IPS-18c (cell line): ENCODE measurements around the gene GABBR2.

Experiments used
- H3K4me3 ChIP-seq: 2 replicates; pipeline ENCODE4 v1.7.0; 2013; ENCODE audit warnings: low read depth, mild to moderate bottlenecking, low read length, moderate library complexity; ENCODE audit not compliant: insufficient read depth
- H3K9me3 ChIP-seq: one replicate; pipeline ENCODE4 v1.6.1; 2013; ENCODE audit warnings: mild to moderate bottlenecking, low read length, moderate library complexity; ENCODE audit not compliant: control insufficient read depth, insufficient read depth

Gene GABBR2

DNA sequence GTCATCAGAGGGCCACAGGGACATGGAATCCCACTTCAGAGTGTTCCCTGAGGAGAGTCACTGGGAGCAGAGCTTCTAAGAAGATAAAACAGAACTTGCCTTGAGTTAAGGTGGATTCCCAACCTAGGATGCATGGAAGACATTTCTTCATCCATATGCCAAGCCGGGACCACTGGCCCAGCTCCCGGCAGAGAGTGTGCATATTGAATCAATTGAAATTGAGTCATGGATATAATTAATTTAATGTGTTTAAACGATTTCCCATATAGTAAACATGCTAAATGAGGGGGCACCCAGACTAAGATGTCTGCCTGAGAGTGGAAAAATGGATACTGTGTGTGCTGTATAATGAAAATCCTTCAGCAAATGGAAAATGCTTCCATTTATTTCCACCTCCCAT, 258.9 kb downstream of the GABBR2 start:
- Histone ChIP-seq H3K9me3 (peaks cover 5% of the 10 kb centered on the region), H3K4me3 (no peak overlapping the region)

- no peak overlapping the region for H3K4me3 ChIP-seq
- H3K9me3 ChIP-seq, result peaks cover 5% of the 10 kb centered on the region
These were observed 263.2 kb downstream of the GABBR2 start for GRCh38 chr9:98445576-98445975.

GRCh38 chr9:98444601-98445000, 264.1 kb downstream of the GABBR2 start:
- no peak overlapping the region for H3K4me3 ChIP-seq
- H3K9me3 ChIP-seq, result peaks cover 3% of the 10 kb centered on the region

- Histone ChIP-seq H3K4me3 (no peak overlapping the region), H3K9me3 (peaks cover 3% of the 10 kb centered on the region)
These were observed 266.2 kb downstream of the GABBR2 start for GRCh38 chr9:98442541-98442940.

DNA sequence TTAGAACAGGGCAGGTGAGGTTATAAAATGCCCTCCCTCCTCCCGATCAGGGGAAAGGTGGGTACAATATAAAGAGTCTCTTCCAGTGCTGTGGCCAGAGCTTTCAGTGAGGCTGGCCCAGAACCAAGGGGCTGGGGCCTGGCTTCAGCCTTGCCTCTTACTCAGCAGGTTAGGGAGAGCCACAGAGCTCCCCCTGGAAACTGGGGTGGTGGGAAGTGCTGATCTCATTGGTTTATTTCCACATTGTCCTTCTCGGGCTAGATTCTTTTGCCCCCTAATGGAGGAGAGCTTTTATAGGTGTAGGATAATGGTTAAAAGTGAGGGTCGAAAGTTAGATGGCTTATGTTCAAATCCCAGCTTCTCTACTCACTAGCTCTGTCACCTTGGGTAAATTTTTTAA, 266.6 kb downstream of the GABBR2 start:
- Histone ChIP-seq H3K9me3 (peaks cover 3% of the 10 kb centered on the region), H3K4me3 (no peak overlapping the region)

DNA sequence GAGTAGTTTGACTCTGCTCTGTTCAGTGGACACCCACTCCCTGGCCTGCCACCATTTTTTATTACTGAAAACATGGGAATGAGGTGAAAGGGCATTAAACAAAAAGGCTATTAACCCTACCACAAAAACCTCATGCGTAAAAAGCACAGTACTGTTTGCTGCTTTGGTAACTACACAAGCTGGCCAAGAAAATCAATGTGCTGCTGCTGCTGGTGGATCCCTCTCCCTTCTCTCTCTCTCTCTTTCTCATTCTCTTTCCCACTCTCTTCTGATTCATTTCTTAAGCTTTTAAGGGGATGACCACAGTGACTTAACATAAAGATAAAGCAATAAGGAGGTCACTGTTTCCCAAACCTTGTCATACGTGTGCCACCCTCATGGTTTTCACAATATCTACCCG, 270.1 kb downstream of the GABBR2 start:
- H3K4me3 ChIP-seq, result no peak overlapping the region
- no peaks in the 10 kb centered on the region for H3K9me3 ChIP-seq

DNA sequence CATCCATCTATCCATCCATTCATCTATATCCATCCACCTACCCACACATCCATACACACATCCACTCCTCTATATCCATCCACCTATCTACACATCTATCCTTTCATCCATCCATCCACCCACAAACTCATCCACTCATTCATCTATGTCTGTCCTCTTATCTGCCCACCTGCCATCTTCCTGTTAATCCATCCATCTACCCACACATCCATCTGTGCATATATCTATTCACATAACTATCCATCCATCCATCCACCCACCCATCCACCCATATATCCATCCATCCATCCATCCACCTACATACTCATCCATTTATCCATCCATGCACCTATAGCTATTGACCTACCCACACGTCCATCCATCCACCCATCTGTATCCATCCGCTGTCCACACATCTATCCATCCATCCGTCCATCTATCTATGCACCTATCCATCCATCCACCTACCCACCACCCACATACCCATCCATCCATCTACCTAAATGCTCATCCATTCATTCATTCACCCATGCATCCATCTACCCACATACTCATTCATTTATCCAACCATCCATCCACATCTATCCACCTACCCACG, 271.2 kb downstream of the GABBR2 start:
- Histone ChIP-seq H3K4me3 (no peak overlapping the region), H3K9me3 (no peaks in the 10 kb centered on the region)

DNA sequence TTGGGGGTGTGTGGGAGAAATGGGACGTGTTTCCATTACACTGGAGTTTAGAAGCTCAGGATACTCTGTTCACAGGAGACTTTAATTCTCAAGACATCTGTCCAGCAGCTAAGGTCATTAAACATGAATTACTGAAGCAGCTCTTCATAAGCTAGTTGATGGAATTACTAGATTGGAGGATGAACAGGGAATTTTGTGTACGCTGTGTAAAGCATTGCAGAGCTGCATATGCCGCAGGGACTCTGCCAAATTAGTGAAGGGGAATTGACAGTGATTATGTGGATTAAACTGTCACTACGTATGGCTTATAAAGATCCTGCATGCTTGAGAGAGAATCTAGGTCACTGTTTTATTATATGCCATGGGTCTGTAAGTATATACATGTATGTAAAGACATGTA, 275.8 kb downstream of the GABBR2 start:
- no peak overlapping the region for H3K4me3 ChIP-seq
- H3K9me3 ChIP-seq, result no peaks in the 10 kb centered on the region

- Histone ChIP-seq H3K4me3 (no peak overlapping the region), H3K9me3 (no peaks in the 10 kb centered on the region)
These were observed 276.6 kb downstream of the GABBR2 start for GRCh38 chr9:98432134-98432533.

GRCh38 chr9:98430535-98431292, 278.0 kb downstream of the GABBR2 start:
- no peaks in the 10 kb centered on the region for H3K9me3 ChIP-seq
- H3K4me3 ChIP-seq, result no peak overlapping the region

DNA sequence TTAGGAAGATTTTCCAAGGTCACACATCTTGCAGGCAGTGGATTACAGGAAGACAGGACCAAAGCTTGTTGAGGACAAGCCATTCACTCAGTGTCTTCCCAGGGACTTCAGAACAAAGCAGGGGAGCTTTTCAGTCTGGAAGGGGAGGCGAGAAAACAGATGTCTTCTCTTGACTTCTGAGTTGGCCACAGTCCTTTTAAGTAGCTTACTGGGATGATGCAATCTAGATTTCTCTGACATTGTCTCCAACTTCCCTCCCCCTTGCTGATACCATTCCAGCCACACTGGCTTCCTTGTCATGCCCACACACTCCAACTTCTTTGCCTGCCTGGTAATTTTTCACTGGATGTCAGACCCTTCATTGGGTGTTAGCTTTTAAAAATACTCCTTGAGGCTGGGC, 279.1 kb downstream of the GABBR2 start:
- H3K4me3 ChIP-seq, result no peak overlapping the region
- no peaks in the 10 kb centered on the region for H3K9me3 ChIP-seq

DNA sequence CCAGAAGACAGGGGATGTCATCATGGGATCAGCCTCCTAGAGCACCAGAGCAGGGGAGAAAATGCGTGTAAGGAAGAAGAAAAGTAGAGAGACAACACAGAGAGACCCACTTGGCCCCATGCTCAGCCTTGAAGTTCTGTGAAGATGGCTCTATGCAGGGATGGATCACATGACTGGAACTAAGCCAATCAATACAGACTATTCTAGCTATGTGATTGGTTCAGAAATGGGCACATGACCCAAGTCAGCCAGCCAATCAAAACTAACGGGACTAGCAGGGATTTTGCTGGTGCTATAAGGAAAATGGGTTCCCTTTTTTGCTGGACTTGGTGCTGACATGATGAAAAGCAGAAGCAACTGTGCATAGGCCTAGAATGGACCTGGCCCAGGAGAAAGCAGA, 280.3 kb downstream of the GABBR2 start:
- no peaks in the 10 kb centered on the region for H3K9me3 ChIP-seq

GRCh38 chr9:98427491-98427890, 281.2 kb downstream of the GABBR2 start:
- Histone ChIP-seq H3K9me3 (no peaks in the 10 kb centered on the region), H3K4me3 (no peak overlapping the region)

More for the DNA sequence above, 280.3 kb downstream of the GABBR2 start:
- H3K4me3 ChIP-seq, result no peak overlapping the region

DNA sequence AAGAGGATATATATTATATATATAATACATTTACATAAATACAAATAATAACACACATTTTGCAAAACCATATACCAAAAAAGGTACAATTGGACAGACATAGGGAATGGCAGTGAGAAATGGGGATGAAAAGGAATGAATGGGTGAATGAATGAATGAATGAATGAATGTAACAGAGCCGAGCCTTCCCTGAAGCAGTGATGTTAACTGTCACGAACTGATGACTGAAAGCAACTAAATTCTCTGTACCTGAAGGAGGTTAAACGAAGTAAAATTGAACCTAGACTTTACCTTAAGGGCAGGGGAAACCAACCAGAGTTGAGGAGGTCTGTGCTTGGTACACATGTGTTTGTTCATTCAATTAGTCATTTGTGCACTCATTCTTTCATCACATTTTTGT, 283.7 kb downstream of the GABBR2 start:
- no peaks in the 10 kb centered on the region for H3K9me3 ChIP-seq
- H3K4me3 ChIP-seq, result no peak overlapping the region

GRCh38 chr9:98419260-98419603, 289.5 kb downstream of the GABBR2 start:
- peaks cover 2% of the 10 kb centered on the region for H3K9me3 ChIP-seq
- no peak overlapping the region for H3K4me3 ChIP-seq

- H3K9me3 ChIP-seq, result peaks cover 2% of the 10 kb centered on the region
- H3K4me3 ChIP-seq, result no peak overlapping the region
These were observed 290.0 kb downstream of the GABBR2 start for GRCh38 chr9:98418578-98419259.

DNA sequence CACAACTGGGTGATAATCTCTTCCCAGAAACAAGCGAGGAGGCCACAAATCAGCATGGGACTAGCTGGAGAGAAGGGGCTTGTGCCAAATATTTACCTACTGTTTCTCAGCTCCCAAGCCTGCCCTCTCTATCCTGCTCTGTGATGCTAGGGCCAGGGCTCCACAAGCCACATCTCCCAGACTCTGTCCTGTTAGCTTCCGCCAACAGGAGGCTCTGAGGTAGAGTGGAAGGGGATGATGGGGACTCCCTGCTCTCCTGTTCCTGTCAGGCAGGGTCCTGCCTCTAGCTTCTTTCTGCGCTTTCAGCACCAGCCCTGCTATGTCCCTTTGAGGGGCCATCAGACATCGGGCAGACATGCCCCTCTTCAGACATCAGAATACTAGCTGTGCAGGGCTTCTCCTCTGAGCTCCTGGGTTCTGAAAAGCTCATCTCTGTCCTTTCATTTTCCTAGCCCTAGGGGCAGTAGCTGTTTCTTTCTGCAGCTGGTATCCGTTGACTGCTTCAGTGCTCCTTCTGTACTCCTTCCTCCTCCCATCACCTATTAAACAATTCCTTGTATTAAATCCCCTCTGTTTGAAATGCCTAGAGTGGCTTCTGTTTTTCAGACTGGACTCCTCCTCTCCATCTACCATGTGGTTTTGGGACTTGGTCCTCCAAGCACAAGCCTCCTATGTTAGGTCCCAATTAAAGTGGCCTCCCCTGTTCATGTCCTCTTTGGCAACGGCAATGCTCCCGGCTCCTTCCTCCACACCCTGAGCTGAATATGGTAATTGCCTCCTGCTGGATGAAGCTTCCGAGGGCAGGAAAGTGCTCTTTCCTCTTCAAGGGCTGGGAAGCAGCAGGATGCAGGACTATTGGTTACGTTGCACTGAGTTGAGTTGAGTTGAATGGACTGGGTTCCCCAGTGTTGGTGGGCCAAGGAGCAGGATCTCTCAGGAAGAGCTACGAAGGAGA, 292.2 kb downstream of the GABBR2 start:
- Histone ChIP-seq H3K4me3 (no peak overlapping the region), H3K9me3 (peaks cover 2% of the 10 kb centered on the region)
